ENCODE measurements around the gene AGXT.

GRCh38 chr2:240832205-240832727, 36.4 kb upstream of the AGXT start:
- TF ChIP-seq CTCF (IDR thresholded peaks at IDR 0.05; ENCODE audit: low read length) (no peak), EZH2 (IDR thresholded peaks at IDR 0.05; ENCODE audit: borderline replicate concordance, low read length) (no peak)

All from OCI-LY1 (cell line).